HL-60 (cell line): ENCODE results near the gene NDRG4.

Source experiments
- DNase-seq, 2 experiments: peaks; one replicate each; pipeline ENCODE4 v3.0.0-alpha.2; 2010 to 2020; ENCODE audit warnings: low read depth in 1 of 2, low spot score in 1 of 2
- H3K27ac ChIP-seq: fragments of 250-450 bp; sonication (Bioruptor Pico); replicated peaks from 2 replicates; pipeline ENCODE4 v1.5.1; 2020; ENCODE audit warnings: mild to moderate bottlenecking, moderate library complexity
- H3K27me3 ChIP-seq: fragments of 250-450 bp; sonication (Bioruptor Pico); 2 replicates; pipeline ENCODE4 v1.5.1; 2021; ENCODE audit warnings: mild to moderate bottlenecking, moderate library complexity; ENCODE audit not compliant: insufficient read depth, poor library complexity, severe bottlenecking
- H3K4me3 ChIP-seq: replicated peaks from 2 replicates; pipeline ENCODE4 v1.5.1; 2011; ENCODE audit warnings: mild to moderate bottlenecking, control low read depth, low read length; ENCODE audit not compliant: insufficient read depth
- GABPA ChIP-seq: IDR thresholded peaks from 2 replicates; pipeline ENCODE4 v1.6.1; 2012; ENCODE audit warnings: low read depth
- POLR2AphosphoS5 ChIP-seq: IDR thresholded peaks from 2 replicates; pipeline ENCODE4 v1.6.1; 2012; ENCODE audit warnings: low read depth
- REST ChIP-seq: IDR thresholded peaks from 2 replicates; pipeline ENCODE4 v1.6.1; 2012; ENCODE audit warnings: low read depth; ENCODE audit not compliant: insufficient replicate concordance
- SPI1 ChIP-seq: IDR thresholded peaks from 2 replicates; pipeline ENCODE4 v1.6.1; 2012; ENCODE audit warnings: low read depth, mild to moderate bottlenecking, borderline replicate concordance
- TF ChIP-seq, protein P1 (sequence below): IDR thresholded peaks from one replicate; pipeline ENCODE4 v1.5.1; 2011; ENCODE audit warnings: low read length, control low read depth, inconsistent platforms; ENCODE audit not compliant: insufficient read depth

Gene NDRG4

DNA sequence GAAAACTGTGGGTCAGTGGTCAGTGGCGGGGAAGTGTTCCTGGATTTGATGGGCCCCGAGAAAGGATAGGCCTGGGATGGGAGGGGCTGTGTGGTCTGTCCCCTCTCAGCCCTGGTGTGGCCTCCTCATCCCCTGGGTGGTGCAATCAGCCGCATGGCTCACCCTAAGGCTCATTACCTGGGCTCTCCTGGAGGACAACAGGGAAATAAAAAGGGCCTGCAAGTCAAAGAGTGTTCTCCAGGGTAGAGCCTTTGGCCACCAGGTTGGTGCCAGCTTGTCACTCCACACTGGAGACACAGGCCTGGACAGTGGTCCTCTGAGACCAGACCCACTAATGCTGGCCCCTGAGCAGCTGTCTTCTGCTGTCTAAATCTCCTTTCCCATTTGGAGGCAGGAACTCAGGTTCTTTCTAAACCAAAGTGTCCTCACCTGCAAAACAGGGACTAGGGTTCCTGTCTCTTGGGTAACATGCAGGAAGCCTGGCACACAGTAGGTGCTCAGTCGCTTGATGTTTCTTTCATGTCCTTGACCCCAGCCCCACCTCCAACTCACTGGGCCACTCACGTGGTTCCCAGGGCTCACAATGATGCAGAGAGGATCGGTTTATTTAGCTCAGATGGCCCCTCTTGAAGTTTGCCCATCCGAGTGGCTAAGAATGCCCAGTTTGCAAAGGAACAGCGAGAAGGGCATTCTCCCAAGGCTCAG is 2.4 kb downstream of the NDRG4 start:
- H3K27ac ChIP-seq = no peak overlapping the region
- no peak for DNase-seq
- H3K27me3 ChIP-seq = peaks cover 36% of the 10 kb centered on the region
- TF ChIP-seq GABPA (no peak), POLR2AphosphoS5 (no peak), REST (no peak), SPI1 (no peak)
- TF ChIP-seq, protein P1, sequence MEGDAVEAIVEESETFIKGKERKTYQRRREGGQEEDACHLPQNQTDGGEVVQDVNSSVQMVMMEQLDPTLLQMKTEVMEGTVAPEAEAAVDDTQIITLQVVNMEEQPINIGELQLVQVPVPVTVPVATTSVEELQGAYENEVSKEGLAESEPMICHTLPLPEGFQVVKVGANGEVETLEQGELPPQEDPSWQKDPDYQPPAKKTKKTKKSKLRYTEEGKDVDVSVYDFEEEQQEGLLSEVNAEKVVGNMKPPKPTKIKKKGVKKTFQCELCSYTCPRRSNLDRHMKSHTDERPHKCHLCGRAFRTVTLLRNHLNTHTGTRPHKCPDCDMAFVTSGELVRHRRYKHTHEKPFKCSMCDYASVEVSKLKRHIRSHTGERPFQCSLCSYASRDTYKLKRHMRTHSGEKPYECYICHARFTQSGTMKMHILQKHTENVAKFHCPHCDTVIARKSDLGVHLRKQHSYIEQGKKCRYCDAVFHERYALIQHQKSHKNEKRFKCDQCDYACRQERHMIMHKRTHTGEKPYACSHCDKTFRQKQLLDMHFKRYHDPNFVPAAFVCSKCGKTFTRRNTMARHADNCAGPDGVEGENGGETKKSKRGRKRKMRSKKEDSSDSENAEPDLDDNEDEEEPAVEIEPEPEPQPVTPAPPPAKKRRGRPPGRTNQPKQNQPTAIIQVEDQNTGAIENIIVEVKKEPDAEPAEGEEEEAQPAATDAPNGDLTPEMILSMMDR = no peak
- no peak overlapping the region for H3K4me3 ChIP-seq

DNA sequence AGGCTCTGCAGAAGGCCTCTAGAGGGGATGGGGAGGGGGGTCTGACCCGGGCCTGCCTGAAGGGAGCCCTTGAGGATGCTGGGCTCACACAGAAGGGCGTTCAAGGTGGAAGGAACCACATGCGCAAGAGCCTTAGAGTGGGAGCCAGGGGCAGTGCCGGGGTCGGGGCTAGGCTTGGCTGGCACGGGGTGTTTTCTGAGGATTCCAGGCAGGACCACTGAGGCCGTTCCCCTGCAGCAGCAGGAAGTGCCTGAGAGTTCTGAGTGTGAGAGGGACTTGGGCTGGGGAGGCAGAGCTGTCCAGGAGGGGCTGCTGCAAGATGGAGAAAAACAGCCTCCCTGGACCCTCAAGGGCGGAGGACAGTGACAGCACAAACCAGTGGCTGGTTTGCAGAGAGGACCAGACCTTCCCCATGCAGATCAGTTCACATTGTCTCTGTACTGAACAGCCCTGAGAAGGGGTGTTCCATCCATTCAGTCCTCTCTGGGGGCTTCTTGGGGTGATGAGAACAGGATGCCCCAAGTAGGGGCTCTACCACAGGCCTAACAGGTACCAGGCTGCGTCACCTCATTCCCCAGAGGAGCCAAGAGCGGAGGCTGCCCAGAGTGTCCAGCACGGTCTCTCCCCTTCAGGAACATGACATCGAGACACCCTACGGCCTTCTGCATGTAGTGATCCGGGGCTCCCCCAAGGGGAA is 3.4 kb downstream of the NDRG4 start:
- TF ChIP-seq, protein P1 = no peak
- TF ChIP-seq GABPA (no peak), POLR2AphosphoS5 (no peak), SPI1 (no peak), REST (no peak)
- Histone ChIP-seq H3K4me3 (no peak overlapping the region), H3K27ac (no peak overlapping the region), H3K27me3 (peaks cover 36% of the 10 kb centered on the region)
- DNase-seq = no peak

- TF ChIP-seq POLR2AphosphoS5 (no peak), REST (no peak), GABPA (no peak), SPI1 (no peak)
- TF ChIP-seq, protein P1 = no peak
- no peak for DNase-seq
- no peak overlapping the region for H3K4me3 ChIP-seq
- H3K27ac ChIP-seq = no peak overlapping the region
- H3K27me3 ChIP-seq = peaks cover 33% of the 10 kb centered on the region
Measured at GRCh38 chr16:58503863-58504688, 4.1 kb downstream of the NDRG4 start.
